Vagina (tissue), 2 donors: ENCODE results near the gene ATP11A. TPM values are rescaled to one million over a fixed set of nuclear protein-coding genes. Genes with fewer than 3 reads are reported as not detected.
A peak's percentile ranks its signal among the peaks of the same experiment; 100 is the strongest.

ENCODE experiments used
- DNase-seq, 2 donors: peaks; one replicate each; pipeline ENCODE4 v3.0.0-alpha.2; 2017; ENCODE audit errors: extremely low spot score in 2 of 2
- H3K27ac ChIP-seq: fragments of 200-600 bp; sonication (generic); one replicate; pipeline ENCODE4 v1.5.1; 2019
- H3K27me3 ChIP-seq: fragments of 200-600 bp; sonication (generic); one replicate; pipeline ENCODE4 v1.5.1; 2019
- H3K36me3 ChIP-seq, 2 donors: fragments of 200-600 bp; sonication (generic); one replicate each; pipeline ENCODE4 v1.5.1; 2017 to 2019
- H3K4me1 ChIP-seq: fragments of 200-600 bp; sonication (generic); one replicate; pipeline ENCODE4 v1.5.1; 2019
- H3K4me3 ChIP-seq, 2 donors: fragments of 200-600 bp; sonication (generic); 1 replicate in 1 of 2; 2 replicates in 1 of 2; pipeline ENCODE4 v1.5.1; 2016 to 2019
- H3K9me3 ChIP-seq: fragments of 200-600 bp; sonication (generic); one replicate; pipeline ENCODE4 v1.5.1; 2019
- POLR2A ChIP-seq, 2 donors: fragments of 450-650 bp; IDR thresholded peaks; one replicate each; pipeline ENCODE4 v1.6.1; 2017; ENCODE audit warnings: antibody characterized with exemption in 2 of 2, mild to moderate bottlenecking in 2 of 2, moderate library complexity in 2 of 2
- POLR2AphosphoS5 ChIP-seq, 2 donors: sonication (generic); formaldehyde crosslinking; IDR thresholded peaks; one replicate each; pipeline ENCODE4 v1.9.0; 2017; ENCODE audit warnings: antibody characterized with exemption in 2 of 2, mild to moderate bottlenecking in 2 of 2, low read depth in 1 of 2; ENCODE audit not compliant: insufficient read depth in 1 of 2
- intact Hi-C: fragments of 100-400 bp; cut with DNase I; formaldehyde crosslinking; loops from one replicate; pipeline ENCODE4 v1.15.1; 2023
- total RNA-seq: library from RNA; depleted of rRNA; stranded (reverse); fragments of >200 nt; gene quantifications from one replicate; pipeline ENCODE4 v1.2.3, GENCODE V29; 2016
- TF ChIP-seq, protein P1 (sequence below), 3 experiments: fragments of 450-650 bp in 2 of 3; fragments of 200-600 bp in 1 of 3; sonication (generic) in 1 of 3; IDR thresholded peaks; one replicate each; pipeline ENCODE4 v1.5.1; 2017 to 2019; ENCODE audit warnings: antibody characterized with exemption in 3 of 3, mild to moderate bottlenecking in 2 of 3, moderate library complexity in 2 of 3

The ATP11A gene
- total RNA-seq, 1 donor from 2014 or later: 33.4 TPM

DNA sequence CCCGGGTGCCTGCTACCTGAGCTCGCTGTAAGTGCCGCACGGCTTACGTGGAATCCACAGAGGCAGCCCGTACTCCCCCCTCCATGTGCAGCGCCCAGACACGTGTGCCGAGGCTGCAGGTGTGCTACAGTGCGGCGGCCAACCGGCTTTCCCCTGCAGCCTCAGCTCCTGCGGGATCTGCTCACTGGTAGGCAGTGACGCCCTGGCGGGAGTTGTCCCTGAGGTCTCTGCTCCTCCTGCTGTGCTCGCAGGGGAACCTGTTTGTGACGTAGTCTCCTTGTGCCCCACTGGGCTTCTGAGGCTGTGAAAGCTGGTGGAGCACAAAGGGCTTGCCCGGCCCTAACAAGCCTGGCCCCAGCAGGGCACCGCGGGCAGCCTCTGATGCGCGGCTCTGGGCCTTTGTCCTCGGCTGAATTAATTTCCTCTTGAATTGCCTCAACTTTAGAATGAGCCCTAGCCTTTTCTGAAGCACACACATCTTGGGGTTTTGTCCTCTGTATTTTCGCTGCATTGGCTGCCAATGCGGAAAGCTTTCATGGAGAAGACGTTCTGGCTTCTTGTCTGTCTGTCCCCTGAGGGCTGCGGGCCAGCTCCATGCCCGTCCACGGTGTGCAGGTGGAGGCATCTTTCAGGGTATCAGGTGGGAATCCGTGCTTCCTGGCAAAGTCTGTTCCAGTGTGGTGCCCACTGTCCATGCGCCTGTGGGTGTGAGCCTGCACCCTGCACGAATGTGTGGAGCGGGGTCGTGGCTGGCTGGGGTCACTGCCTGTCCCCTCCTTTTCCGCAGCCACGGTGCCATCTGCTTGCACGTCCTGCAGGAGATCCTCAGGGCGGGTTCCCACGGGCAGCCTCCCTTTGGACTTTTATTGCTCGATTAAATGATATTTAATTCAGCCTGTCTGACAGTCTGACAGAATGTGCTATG is 201.9 kb downstream of the ATP11A start:
- peaks cover 23% of the 10 kb centered on the region for H3K4me1 ChIP-seq
- DNase-seq: no peak
- TF ChIP-seq POLR2A (IDR thresholded peaks at IDR 0.05) (no peak), POLR2AphosphoS5 (IDR thresholded peaks at IDR 0.05; ENCODE audit: insufficient read depth in 1 of 2, low read depth in 1 of 2) (no peak)
- TF ChIP-seq, protein P1, sequence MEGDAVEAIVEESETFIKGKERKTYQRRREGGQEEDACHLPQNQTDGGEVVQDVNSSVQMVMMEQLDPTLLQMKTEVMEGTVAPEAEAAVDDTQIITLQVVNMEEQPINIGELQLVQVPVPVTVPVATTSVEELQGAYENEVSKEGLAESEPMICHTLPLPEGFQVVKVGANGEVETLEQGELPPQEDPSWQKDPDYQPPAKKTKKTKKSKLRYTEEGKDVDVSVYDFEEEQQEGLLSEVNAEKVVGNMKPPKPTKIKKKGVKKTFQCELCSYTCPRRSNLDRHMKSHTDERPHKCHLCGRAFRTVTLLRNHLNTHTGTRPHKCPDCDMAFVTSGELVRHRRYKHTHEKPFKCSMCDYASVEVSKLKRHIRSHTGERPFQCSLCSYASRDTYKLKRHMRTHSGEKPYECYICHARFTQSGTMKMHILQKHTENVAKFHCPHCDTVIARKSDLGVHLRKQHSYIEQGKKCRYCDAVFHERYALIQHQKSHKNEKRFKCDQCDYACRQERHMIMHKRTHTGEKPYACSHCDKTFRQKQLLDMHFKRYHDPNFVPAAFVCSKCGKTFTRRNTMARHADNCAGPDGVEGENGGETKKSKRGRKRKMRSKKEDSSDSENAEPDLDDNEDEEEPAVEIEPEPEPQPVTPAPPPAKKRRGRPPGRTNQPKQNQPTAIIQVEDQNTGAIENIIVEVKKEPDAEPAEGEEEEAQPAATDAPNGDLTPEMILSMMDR (IDR thresholded peaks at IDR 0.05): no peak
- intact Hi-C loops: no loop called here
- no peaks in the 10 kb centered on the region for H3K9me3 ChIP-seq
- no peak overlapping the region for H3K27ac ChIP-seq
- H3K27me3 ChIP-seq: no peaks in the 10 kb centered on the region
- H3K4me3 ChIP-seq: no peak overlapping the region
- no peaks in the 10 kb centered on the region for H3K36me3 ChIP-seq

DNA sequence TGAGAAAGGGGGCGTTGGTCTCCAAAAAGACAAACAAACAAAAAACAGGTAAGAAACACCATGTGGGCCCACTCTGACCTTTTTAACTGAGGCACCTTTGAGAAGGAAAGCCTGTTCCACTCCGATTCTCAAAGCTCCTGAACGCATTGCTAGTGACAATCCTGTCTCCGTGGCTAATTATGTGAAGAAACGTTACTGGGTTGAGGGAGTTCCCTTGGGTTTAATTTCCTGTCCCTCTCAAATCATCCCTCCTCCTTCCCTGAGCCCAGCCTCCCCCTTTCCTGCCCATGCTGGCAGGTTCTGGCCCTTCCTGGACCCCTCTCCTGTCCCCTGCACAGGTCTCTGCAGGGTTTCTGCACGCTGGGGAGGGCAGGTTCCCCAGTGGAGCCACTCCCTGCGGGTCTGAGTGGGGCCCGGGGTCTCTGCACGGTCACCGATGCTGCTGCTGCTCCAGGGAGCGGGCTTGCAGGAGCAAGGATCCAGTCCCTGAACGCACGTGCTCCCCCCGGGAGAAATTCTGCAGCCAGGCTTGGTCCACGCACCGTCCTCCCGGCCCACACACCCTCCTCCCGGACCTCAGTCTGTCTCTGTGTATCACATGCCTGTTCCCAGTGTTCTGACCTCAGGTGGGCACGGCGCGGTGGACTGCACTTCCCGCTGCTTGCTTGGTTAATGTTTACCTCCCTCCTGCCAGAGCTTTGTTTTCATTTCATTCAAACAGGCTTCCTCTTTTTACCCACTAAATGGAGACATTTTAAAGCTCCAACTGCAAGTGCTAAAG is 202.8 kb downstream of the ATP11A start:
- Histone ChIP-seq H3K36me3 (no peaks in the 10 kb centered on the region), H3K4me3 (no peak overlapping the region), H3K4me1 (peaks cover 23% of the 10 kb centered on the region), H3K27ac (no peak overlapping the region), H3K27me3 (no peaks in the 10 kb centered on the region), H3K9me3 (no peaks in the 10 kb centered on the region)
- intact Hi-C loops: no loop called here
- no peak for DNase-seq
- TF ChIP-seq, protein P1 (IDR thresholded peaks at IDR 0.05): no peak
- no peak for TF ChIP-seq POLR2AphosphoS5 (IDR thresholded peaks at IDR 0.05; ENCODE audit: insufficient read depth in 1 of 2, low read depth in 1 of 2)
- no peak for TF ChIP-seq POLR2A (IDR thresholded peaks at IDR 0.05)

DNA sequence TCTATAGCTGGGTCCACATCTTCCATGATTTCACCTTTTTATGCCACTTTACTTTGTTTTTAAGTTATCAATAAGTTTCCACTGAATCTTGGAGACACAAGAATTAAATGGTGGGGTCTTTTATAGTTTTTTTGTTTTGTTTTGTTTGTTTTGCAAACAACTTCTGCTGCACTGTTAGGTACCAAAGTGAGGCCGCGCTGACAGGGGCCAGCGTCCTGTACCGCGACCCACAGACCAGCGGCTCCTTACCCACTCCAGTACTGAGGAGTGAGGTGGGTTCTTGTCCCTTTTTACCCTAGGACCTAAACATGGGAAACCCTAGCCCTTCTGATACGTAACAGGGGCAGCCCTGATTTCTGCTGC is 203.3 kb downstream of the ATP11A start:
- Histone ChIP-seq H3K4me1 (peaks cover 23% of the 10 kb centered on the region), H3K4me3 (no peak overlapping the region), H3K36me3 (no peaks in the 10 kb centered on the region), H3K9me3 (no peaks in the 10 kb centered on the region), H3K27me3 (no peaks in the 10 kb centered on the region), H3K27ac (no peak overlapping the region)
- no peak for DNase-seq
- intact Hi-C loops: no loop called here
- no peak for TF ChIP-seq POLR2AphosphoS5 (IDR thresholded peaks at IDR 0.05; ENCODE audit: insufficient read depth in 1 of 2, low read depth in 1 of 2)
- TF ChIP-seq, protein P1 (IDR thresholded peaks at IDR 0.05): no peak
- no peak for TF ChIP-seq POLR2A (IDR thresholded peaks at IDR 0.05)

DNA sequence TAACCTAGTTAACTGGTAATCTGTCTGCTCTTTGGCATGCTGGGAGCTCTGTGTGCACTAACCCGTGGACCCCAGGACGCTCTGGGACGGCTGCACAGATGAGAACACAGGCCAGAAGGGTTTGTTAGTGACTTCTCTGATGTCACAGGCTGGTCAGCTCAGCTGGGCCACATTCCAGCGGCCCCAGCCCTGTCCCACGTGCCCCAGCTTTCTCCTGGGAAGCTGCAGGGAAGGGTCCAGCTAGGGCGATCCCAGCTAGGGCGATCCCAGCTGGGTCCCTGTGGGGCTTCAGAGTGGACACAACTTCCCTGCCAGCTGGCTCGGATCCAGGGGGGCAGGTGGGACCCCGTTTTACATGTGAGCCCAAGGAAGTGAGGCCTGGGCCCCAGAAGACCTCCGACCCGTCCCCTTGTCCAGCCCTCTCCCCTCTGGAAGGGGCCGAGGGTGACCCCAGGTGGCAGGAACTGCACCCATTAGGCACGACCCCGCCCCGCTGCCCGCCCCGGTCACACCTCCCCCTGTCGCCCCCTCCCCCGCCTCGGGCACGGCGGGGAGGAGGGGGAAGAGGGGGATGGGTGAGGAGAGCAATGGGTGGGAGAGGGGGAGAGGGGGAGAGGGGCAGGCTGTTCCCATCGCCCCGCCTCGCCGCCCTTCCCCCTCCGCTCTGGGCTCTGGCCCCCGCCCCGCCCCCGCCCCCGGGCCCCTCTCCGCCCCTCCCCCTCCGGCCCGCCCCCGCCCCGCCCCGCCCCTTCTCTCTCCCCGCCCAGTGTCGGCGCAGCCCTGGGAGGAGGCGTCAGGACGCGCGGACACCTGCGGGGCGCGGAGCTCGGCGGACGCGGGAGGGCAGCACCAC is 204.0 kb downstream of the ATP11A start:
- TF ChIP-seq POLR2A (IDR thresholded peaks at IDR 0.05): no peak
- TF ChIP-seq POLR2AphosphoS5 (IDR thresholded peaks at IDR 0.05; ENCODE audit: insufficient read depth in 1 of 2, low read depth in 1 of 2): no peak
- TF ChIP-seq, protein P1 (IDR thresholded peaks at IDR 0.05): no peak
- no peak for DNase-seq
- no peaks in the 10 kb centered on the region for H3K27me3 ChIP-seq
- peak overlapping the region; percentile 29 to 50 for H3K4me3 ChIP-seq
- no peaks in the 10 kb centered on the region for H3K36me3 ChIP-seq
- intact Hi-C loops: no loop called here
- peaks cover 23% of the 10 kb centered on the region for H3K4me1 ChIP-seq
- H3K27ac ChIP-seq: no peak overlapping the region
- no peaks in the 10 kb centered on the region for H3K9me3 ChIP-seq
